ENCODE data around the gene DLGAP4. TPM values are rescaled to one million over a fixed set of nuclear protein-coding genes. Genes with fewer than 3 reads are reported as not detected.
A peak's percentile ranks its signal among the peaks of the same experiment; 100 is the strongest.

Gene DLGAP4
- total and polyA plus RNA-seq, 9 of the 15 experiments (the other 6 are each of a cell fraction or from before 2014, with no cell fraction given) = 0.31 to 34.1 (median 4.5) TPM

DNA sequence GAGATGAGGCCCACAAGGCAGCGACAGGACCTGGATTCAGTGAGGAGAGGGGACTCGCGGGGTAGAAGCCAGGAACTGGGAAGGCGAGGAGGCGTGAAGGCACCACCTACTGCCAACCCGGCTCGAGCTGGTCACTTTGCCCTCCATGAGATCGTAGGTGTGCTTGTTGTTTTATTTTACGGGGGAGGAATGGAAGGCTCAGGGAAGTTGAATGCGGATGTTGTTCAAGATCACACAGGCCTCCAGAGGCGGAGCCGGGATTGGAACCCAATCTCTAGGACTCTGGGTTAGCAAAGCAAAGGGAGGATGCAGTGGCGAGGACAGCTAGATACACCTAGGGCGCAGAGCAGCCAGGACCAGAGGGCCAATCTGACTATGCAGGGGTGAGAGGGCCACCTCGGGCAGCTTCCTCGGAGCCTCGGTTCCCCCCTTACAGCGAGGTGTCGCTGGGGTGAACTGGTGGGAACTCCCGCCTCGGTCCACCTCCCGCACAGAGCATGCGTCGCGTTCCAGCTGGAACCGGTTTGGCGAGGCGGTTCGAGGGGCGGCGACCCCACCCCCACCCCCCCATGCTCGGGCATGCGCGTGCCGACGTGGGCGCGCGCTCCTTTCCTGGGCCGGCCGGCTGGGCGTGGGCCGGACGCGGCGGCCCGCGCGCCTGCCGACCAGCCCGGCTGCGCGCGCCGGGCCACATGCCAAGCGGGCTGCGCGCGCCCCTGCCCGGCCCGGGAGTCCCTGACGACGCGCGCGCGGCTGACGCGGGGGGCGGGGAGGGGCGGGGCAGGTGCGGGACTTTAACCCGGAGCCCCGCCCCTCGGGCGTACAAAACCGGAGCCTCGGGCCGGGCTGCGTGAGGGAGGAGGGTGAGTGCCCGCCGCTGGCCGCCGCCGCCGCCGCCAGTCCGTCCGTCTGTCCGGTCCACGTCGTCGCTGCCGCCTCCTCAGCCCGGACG is 154.8 kb downstream of the DLGAP4 start (continued):
- no peak for TF ChIP-seq ZSCAN29 (IDR thresholded peaks at IDR 0.05)
- TF ChIP-seq NR4A1 (CRISPR knock-in tag; IDR thresholded peaks at IDR 0.05) = no peak
- peak; percentile 93 for TF ChIP-seq NR4A1 (tag; IDR thresholded peaks at IDR 0.05)
- TF ChIP-seq SAFB2 (IDR thresholded peaks at IDR 0.05; ENCODE audit: borderline replicate concordance, low read depth, low read length, severe bottlenecking) = no peak
- TF ChIP-seq ZNF146 (CRISPR knock-in tag; IDR thresholded peaks at IDR 0.05; ENCODE audit: unreplicated experiment) = no peak
- TF ChIP-seq, protein P1, sequence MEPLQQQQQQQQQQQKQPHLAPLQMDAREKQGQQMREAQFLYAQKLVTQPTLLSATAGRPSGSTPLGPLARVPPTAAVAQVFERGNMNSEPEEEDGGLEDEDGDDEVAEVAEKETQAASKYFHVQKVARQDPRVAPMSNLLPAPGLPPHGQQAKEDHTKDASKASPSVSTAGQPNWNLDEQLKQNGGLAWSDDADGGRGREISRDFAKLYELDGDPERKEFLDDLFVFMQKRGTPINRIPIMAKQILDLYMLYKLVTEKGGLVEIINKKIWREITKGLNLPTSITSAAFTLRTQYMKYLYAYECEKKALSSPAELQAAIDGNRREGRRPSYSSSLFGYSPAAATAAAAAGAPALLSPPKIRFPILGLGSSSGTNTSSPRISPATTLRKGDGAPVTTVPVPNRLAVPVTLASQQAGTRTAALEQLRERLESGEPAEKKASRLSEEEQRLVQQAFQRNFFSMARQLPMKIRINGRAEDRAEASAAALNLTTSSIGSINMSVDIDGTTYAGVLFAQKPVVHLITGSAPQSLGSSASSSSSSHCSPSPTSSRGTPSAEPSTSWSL (CRISPR knock-in tag; IDR thresholded peaks at IDR 0.05; ENCODE audit: borderline replicate concordance) = no peak
- TF ChIP-seq ETS2 (tag; IDR thresholded peaks at IDR 0.05; ENCODE audit: borderline replicate concordance, poor library complexity, severe bottlenecking) = no peak
- no peak for TF ChIP-seq SMC3 (conservative IDR thresholded peaks at IDR 0.05; ENCODE audit: insufficient read depth, low read depth, low read length)
- no peak for TF ChIP-seq TSC22D4 (tag; IDR thresholded peaks at IDR 0.05)
- peak; percentile 77 for TF ChIP-seq SUPT5H (IDR thresholded peaks at IDR 0.05)
- TF ChIP-seq SRSF3 (IDR thresholded peaks at IDR 0.05; ENCODE audit: insufficient read depth, low read length) = no peak
- no peak for TF ChIP-seq CBX8 (IDR thresholded peaks at IDR 0.05; ENCODE audit: borderline replicate concordance, extremely low read depth, low read depth, low read length, poor library complexity, severe bottlenecking)
- TF ChIP-seq CREM (IDR thresholded peaks at IDR 0.05; ENCODE audit: low read depth) = peak; percentile 66
- peak; percentile 85 for TF ChIP-seq POLR2A (conservative IDR thresholded peaks at IDR 0.05)
- no peak for TF ChIP-seq HEY1 (CRISPR knock-in tag; IDR thresholded peaks at IDR 0.05; ENCODE audit: borderline replicate concordance)
- no peak for TF ChIP-seq SMAD2 (IDR thresholded peaks at IDR 0.05; ENCODE audit: low read depth, low read length)
- TF ChIP-seq PML (IDR thresholded peaks at IDR 0.05; ENCODE audit: low read length) = no peak
- no peak for TF ChIP-seq BMI1 (IDR thresholded peaks at IDR 0.05; ENCODE audit: low read length)
- no peak for TF ChIP-seq NFXL1 (CRISPR knock-in tag; IDR thresholded peaks at IDR 0.05)
- TF ChIP-seq ETV1 (tag; conservative IDR thresholded peaks at IDR 0.05; ENCODE audit: low read depth) = peak; percentile 60; the same call in 1 of the 2 replicates
- TF ChIP-seq SRSF9 (IDR thresholded peaks at IDR 0.05; ENCODE audit: borderline replicate concordance, low read depth, low read length) = no peak
- TF ChIP-seq HMGN3 (IDR thresholded peaks at IDR 0.05; ENCODE audit: borderline replicate concordance, extremely low read depth, insufficient read length, low read depth, low read length) = peak; percentile 36
- TF ChIP-seq, protein P2, sequence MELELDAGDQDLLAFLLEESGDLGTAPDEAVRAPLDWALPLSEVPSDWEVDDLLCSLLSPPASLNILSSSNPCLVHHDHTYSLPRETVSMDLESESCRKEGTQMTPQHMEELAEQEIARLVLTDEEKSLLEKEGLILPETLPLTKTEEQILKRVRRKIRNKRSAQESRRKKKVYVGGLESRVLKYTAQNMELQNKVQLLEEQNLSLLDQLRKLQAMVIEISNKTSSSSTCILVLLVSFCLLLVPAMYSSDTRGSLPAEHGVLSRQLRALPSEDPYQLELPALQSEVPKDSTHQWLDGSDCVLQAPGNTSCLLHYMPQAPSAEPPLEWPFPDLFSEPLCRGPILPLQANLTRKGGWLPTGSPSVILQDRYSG (tag; conservative IDR thresholded peaks at IDR 0.05; ENCODE audit: low read depth) = peak; percentile 81

Measured in K562 (cell line).